ENCODE results near the gene GOT1.

Gene GOT1

DNA sequence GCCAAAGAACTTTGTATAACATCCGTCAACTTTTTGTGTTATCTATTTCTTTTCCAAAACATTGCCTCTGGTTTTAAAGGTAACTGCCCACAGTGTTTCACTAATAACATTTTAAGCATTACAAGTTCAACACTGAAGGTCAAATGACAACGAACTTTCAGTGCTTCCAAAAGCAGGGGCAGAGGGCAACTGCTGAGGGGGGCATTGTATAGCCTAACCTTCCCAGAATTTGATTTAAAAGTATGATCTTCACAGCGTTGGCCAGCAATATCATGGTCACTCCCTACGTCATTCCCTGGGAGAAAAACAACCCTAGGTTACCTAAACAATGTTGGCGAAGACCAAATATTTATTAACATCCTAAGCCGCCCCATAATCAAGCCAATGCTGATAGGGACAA is 2.5 kb upstream of the GOT1 start:
- no peak for DNase-seq

DNA sequence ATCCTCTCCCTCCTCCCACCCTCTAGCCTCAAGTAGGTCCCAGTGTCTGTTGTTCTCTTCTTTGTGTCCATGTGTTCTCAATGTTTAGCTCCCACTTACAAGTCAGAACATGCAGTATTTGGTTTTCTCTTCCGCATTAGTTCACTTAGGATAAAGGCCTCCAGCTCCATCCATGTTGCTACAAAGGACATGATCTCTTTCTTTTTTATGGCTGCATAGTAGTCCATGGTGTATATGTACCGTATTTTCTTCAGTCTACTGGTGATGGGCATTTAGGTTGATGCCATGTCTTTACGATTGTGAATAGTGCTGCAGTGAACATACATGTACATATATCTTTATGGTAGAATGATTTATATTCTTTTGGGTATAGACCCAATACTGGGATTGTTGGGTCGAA is 1.6 kb upstream of the GOT1 start:
- no peak for DNase-seq

DNA sequence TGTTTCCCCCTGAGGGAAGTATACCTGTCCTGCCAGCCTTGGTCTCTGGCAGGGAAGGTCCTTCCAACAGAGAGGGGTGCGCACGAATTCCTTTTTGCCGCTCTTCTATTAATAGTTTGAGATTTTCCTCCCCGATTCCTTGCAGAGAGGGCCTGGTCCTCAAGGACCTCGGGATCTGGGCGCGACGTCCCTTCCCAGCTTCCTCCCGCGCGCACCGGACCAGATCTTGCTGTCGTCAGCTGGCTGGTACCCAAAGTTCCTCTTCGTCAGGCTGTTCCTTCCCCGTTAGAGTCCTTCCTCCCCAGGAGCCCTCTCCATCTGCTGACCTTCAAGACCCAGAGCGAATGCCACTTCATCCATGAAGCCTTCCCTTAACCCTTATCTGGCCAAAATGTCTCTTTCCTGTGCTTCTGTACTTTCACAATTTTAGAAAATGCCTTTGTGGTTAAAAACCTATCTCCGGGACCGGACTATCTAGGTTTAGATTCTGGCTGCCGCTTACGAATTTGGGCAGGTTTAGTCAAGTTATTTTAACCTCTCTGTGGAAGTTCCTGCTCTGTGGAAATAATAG is 851 bp upstream of the GOT1 start:
- peak; percentile 32 for DNase-seq

DNA sequence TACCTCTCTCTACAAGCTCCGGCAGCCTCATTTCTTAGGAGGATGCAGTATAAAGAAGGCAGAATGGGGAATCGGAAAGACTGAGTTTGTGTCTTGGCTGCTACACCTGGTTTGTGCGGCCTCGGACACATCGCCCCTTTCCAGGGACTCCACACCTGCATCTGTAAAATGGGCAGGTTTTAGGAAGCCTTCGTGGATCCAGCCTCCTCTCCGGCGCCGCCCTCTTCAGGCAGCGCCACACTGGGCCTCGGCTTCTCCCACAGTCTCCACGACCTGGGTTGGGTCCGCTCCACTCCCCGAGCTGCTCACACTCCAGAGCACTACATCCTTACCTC is 341 bp downstream of the GOT1 start:
- DNase-seq = no peak

DNA sequence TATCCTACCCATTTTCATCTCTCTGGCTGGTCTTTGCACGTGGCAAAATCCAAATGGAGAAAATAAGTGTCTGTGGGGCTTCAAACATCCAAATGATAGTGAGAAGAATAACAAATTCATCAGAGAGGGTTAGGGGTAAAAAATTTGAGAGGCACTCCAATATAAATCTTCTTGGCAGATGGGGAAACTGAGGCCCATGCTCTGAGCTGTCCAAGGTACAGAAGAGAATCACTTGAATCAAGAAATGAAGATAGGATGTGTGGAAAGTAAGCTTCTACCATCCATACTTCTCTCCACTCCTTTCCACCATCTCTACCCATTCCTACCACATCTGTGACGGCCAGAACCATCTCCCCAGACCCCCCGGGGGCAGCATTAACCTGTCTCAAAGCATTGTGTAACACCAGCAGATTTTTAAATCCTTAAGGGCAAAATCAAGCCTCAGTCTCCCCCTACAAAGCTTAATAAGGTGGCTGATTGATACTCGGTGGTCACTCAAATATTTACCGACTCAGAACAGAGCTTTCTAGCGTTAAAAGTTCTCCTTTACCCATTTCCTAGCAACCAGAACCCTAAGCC is 818 bp downstream of the GOT1 start:
- no peak for DNase-seq

DNA sequence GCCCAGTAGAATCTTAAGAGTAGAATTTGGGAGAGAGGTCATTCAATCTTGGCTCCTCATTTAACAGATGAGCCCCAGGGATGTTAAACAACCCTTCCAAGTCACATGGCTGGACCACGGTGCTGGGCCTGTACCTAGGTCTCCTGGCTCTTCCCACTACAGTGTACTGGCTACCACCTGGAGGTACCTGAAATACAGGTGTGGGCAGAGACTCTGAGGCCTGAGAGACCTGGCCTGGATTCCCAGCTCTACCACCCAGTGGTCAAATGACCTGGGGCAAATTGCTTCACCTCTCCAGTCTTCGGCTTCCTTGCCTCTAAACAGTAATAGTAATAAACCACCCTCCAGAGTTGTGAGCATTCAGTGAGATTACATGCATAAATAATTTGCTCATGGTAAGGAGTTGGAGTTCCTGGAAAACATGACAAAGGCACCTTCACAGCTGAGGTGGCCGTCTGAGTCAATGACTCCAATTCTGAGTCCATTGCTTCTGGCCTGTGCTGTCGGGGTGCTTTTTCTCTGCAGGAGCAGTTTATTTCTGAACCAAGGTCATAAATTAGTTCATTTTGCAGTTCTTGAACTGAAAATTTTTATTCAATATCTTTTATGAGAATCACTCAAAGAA is 2.7 kb downstream of the GOT1 start:
- no peak for DNase-seq

DNA sequence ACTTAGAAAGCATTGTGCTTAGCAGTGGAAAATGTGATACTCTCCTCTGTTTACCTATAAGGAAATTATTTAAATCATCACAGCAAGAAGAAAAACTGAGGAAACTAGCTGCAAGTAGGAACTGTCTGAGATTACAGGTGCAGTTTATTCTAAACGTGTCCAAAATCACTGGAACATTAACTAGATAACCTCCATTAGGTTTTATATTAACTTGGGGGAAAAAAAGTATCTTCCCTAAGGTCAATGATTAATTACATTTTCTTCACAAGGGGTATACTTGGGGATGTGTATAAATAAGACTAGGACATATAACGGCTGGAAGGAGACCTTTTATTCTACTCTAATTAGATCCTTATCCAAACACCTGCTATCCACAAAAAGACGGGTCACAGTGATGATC is 3.7 kb downstream of the GOT1 start:
- no peak for DNase-seq

DNA sequence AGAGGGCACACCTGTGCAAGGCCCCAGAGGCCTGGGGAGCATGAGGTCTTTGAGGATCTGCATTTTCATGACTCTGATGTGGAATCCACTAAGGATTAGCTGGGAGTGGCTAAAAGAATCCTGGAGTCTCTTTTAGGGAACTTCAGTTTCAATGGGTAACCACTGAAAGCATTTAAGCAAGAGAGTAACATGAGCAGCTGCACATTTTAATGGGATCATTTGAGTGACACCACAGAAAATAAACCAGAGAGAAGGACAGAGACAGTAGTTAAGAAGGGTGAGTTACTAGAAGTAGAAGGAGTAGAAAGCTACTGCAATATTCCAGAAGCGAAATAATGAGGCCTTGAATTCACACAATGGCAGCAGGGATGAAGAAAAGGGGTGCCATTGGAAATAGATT is 5.2 kb downstream of the GOT1 start:
- no peak for DNase-seq

DNA sequence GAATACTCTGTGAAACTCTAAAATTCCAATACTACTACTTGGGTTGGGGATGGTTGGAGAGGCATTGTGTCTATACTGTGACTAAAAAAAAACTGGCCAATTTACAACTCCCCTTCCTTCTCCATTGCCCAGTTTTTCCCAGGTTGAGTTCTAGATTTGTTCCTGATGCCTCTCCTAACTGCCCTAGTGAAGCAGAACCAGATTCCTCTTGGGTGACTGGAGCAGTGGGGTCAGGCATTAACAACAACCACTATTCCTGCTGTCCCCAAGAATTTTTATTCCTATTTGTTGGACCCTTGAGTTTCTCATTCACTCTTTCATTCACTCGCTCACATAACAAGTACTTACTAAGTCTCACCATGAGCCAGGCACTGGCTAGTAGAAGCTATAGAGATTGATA is 5.8 kb downstream of the GOT1 start:
- no peak for DNase-seq

DNA sequence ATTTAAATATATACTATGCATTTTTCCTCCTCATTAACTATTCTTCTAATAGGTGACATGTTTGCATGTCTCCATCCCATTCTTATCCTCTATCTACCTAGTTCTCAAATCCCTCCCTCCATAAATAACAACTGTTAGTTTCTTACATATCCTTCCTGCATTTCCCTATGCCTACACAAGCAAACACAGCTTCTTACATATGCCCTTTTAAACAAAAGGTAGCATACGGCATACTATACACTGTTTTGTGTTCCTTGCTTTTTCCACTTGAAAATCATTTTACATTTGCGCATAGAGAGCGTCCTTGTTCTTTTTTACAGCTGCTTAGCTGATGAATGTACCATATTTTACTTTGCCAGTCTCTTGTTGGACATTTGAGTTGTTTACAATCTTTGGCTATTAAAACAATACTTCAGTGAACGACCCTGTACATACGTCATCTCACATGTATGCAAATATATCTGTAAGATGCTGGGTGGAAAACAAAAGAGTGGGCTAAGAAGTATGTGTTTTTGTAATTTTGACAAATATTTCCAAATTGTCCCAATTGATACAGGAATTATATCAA is 7.8 kb downstream of the GOT1 start:
- no peak for DNase-seq

DNA sequence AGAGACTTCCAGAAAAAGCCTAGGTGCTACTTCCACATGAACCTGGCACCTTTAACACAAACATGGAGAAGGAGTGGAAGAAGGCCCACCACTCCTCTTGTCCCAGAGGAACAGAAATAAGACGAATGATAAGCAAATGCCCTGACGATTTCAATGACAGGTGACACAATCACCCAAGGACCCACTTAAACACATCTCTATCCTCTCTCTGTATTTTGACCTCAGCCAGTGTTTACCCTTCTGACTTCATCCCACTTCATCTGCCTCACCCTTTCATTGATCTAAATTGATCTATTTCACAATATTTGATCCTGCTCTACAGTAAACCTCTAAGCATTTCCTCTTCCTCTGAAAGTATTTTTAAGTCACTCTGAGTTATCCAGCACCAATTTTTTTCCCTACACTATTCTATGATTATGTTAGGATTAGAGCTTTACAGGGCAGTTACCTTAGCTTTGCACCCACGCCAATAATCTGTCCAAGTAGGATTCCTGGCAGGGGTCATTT is 9.1 kb downstream of the GOT1 start:
- no peak for DNase-seq

DNA sequence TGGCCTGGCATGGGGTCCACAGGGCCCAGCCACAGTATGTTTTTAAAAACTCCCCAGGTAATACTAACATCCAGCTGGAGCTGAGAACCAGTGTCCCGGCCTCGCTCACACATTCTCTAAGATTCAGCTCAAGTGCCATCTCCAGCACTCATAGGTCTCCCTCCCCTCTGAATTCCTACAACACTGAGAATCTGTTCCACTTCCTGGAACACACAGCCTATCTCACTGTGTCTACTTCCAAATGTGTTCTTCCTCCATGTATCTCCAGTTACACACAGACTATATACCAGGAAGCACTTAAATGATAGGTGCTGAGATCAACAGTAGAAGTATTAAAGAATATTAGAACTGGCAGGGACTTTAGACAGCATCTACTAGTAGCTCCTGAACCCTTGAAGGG is 10.7 kb downstream of the GOT1 start:
- DNase-seq = no peak

DNA sequence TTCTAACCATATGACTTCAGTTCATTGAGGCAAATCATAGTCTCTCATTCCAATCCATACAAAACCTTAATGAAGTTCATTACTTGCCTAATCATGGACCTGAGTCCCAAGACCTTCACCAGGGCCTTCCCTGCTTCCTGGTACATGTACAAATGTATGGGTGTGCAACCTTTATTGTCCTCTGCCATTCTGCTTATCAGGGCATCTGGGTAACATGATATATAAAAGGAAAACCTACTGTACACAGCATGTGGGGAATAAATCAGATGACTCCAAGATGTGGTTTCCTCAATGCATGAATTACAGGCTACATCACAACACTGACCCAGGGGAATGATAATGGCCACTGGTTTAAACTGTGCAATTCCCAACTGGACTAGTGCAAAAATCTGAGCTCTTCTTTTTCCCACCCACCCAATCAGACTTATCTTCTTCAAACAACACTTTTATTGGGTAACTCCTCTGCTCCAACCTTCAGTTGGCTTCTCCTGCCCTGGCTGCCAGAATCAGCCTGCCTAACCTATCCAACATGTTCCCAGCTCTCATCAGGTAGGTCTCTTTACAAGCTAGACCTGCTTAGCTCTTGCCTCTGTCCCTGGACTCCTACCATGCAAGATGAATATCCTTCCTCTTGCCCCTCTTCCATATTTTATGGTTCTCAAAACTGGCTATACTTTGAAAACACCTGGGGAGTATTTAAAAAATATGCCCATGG is 11.4 kb downstream of the GOT1 start:
- no peak for DNase-seq

DNA sequence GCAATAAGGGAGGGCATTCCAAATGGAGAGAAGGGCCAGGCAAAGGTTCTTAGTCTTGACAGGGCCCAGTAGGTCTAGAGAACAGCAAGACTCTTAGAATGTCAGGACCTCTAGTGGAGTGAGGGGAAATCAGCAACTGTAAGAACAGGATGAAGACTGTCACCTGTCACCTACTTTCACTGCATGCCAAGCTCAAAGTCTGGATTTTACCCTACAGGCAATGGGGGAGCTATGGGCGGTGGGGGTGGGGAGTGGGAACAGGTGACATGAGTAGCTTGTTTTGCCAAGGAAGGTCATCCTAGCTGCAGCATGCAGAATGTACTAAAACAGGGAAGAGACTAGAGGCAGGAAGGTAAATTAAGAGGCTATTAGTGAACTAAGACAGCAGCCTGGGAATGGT is 18.3 kb downstream of the GOT1 start:
- DNase-seq = no peak

DNA sequence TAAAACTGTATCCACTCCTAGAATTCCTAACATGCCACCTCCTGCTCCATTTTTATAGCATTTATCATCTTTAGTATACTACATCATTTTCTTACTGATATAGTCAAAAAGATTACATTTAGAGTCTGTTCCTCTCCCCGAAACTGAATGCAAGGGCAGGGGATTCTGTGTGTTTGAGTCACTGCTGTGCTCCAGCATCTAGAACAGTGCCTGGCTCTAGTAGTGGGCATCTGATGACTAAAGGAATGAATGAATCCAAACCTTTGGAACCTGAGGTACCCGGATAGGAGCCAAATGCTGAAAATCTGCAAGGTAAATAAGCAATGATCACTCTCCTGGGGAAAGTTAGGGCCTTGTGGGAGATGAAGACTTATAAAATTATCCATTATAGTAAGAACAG is 18.9 kb downstream of the GOT1 start:
- no peak for DNase-seq

DNA sequence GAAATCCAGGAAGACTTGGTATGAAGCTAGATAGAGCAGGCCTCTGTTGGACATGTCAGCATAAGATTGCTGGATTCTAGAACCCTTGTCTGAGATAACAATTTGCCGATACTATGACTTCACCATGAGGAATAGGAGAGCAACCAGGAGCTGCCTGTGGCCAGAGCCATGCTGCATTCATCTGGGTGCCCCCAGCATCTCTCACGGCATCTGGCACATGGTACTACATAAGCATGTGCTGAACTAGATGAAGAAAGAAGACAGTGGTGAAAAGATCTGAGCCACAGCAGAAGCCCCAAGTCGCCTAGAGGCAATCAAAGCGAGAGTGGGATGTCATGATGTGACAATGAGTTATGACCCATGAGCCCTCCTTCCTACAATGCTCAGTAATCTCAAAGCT is 19.5 kb downstream of the GOT1 start:
- DNase-seq = no peak

DNA sequence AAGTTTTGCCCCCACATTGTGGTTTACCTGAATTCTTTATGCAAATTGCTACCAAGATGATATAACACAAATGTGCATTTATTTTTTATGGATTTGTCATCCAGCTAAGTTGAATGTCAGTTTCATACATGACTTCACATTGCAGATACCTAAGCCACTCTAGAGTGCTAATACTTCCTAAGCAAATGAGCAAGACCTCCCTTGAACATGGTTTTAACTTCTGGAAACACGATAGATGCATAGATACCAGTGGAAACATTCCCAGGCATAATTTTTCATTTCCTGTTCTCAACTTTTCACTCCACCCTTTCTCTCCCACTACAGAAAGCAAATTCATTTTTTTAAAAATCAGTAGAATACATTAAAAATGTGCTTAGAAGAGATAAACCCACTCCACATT is 20.3 kb downstream of the GOT1 start:
- DNase-seq = no peak

DNA sequence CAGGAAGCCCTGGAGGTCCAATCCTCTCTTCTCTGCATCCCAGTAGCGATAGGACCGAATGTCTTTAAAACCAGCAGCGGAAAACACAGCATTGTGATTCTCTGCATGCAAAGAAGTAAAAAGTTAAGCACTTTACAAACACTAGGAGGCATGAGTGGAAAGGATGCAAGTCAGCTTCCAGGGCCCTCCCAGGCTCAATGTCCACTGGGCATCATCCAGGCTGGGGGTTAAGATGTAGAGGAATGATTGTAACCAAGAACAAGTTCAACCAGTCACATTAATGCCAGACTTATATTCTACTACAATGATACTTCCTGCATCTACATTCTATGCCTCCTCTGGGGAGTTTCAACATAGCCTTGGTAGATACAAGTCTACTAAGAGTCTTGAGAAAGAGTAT is 24.3 kb downstream of the GOT1 start:
- no peak for DNase-seq

DNA sequence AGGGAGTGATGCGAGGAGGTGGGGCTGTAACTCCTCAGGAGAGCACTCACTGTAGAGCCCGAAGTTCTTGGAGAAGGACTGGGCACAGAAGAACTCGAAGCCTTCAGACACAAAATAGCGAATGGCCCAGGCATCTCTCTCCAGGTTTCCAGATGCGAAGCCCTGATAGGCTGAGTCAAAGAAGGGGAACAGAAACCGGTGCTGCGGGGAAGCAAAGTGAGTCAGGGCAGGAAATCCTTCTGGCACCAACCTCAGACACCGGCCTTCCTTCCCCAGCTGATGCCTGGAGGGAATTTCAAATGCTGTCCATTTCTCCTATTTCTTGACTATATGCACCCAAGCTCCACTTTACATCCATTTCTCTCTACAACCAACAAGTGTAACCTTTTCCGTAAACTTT is 26.8 kb downstream of the GOT1 start:
- peak; percentile 32 for DNase-seq

DNA sequence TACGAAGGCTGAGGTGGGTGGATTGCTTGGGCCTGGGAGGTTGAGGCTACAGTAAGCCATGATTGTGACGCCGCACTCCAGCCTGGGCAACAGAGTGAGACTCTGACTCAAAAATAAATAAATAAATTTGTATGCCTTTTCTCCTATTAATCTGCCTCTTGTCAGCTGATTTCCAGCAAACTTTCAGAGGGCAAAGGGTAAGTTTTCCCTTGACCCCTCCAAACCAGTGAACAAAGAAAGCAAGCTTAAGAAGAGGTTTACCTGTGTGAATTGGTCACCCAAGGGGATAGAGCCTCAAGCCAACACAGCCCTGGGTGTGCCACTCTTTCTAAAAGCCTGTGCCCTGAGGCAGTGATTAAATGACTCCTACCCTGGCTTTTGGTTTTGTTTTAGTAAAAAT is 30.8 kb downstream of the GOT1 start:
- DNase-seq = no peak

DNA sequence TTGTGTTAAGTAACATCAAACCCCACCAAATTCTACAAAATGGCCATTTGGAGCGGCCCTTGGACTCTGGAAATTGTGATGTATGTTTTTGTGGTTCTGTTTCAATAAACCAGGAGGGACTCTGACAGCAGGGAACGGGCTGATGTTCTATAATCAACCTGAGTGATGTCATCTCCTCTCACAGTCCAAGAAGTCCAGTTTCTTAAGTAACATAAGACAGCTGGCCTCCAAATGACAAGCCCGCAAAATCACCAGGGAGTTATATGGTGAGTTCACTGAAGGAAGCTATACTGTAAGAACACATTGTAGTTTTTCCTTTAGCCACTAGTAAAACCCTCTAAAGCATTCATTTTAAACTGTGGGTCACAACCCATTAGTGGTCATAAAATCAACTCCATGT is 34.0 kb downstream of the GOT1 start:
- DNase-seq = no peak

DNA sequence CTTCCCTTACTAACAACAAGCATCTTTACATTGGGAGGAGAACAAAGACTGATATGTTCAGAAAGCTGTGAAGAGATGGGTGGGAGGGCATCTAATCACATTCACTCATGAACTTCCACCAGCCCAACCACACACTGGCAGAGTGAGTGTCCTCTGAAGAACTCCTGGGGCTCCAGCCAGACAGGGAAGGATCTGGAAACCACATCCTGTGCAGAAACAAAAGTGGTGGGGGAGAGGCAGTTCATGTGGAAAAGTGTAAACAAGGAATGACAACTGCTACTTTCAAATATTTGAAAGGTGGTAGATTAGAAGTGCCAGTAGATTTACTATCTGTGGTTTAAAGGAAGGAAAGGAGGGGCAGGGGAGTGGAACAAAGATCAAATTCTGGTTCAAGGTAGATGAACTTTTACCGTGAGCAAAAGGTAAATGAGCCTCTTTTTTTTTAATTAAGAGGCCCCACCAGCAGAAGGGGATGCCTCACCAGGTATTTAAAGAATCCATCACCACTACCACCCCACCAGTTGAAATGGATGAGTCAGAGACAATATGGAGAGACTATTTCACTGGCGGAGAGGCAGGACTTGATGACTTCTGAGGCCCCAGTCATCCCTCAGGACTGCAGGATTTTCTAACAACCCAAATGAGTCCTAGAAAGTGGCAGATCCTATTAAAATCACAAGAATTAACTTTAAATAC is 34.5 kb downstream of the GOT1 start:
- peak; percentile 16 for DNase-seq

DNA sequence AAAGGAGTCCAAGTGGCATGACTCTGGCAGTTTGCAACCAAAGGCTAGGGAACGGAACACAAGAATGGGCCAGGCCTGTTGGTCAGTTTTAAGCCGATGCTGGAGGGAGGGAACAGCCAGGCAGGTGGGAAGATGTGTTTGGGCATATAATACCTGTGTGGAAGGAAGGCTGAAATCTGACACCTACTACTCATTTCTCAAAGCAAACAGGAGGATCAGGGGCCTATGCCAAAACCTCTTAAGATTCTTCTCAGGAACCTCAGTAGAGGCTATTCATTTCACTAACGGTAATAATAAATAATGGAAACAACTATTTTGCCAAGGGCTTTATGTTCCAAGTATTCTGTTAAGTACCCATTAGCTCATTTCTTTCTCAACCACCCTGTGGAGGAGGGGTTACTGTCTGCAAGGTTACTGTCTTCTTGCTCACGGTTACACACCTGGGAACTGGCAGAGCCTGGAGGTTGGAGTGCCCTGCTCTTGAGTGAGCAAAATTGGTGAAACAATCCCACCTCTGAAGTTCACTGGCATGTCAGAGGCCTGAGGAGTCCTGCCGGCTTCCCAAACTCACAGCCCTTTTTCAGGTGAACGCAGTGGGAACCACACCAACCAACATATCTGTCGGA is 35.5 kb downstream of the GOT1 start:
- no peak for DNase-seq

Data from GDM1 (cell line).